ENCODE results near the gene NTRK2.
"Not testable (repeated sequence)": the region's sequence is repeated elsewhere in the genome, so short reads cannot be mapped to it uniquely, and the experiment has no call there.

The NTRK2 gene

GRCh38 chr9:85040821-85041465 is 371.4 kb downstream of the NTRK2 start:
- DNase-seq = no peak

- no peak for DNase-seq
These were observed 372.1 kb downstream of the NTRK2 start for GRCh38 chr9:85041466-85042137.

- DNase-seq = no peak
These were observed 373.6 kb downstream of the NTRK2 start for GRCh38 chr9:85042981-85043647.

GRCh38 chr9:85045271-85045670 is 375.7 kb downstream of the NTRK2 start:
- no peak for DNase-seq

- DNase-seq = no peak
These were observed 376.9 kb downstream of the NTRK2 start for GRCh38 chr9:85046475-85046874.

- DNase-seq = no peak
These were observed 383.8 kb downstream of the NTRK2 start for GRCh38 chr9:85053206-85053786.

- DNase-seq = no peak
These were observed 384.5 kb downstream of the NTRK2 start for GRCh38 chr9:85054017-85054416.

GRCh38 chr9:85055506-85056202 is 386.1 kb downstream of the NTRK2 start:
- DNase-seq = no peak

GRCh38 chr9:85056203-85056572 is 386.7 kb downstream of the NTRK2 start:
- no peak for DNase-seq

- no peak for DNase-seq
These were observed 392.4 kb downstream of the NTRK2 start for GRCh38 chr9:85061969-85062368.

- DNase-seq = no peak
These were observed 393.0 kb downstream of the NTRK2 start for GRCh38 chr9:85062385-85063022.

GRCh38 chr9:85064811-85065371 is 395.4 kb downstream of the NTRK2 start:
- DNase-seq = no peak

- DNase-seq = no peak
These were observed 398.3 kb downstream of the NTRK2 start for GRCh38 chr9:85067792-85068191.

- not testable (repeated sequence) for DNase-seq
These were observed 399.9 kb downstream of the NTRK2 start for GRCh38 chr9:85069421-85069820.
